GM12878 (cell line): ENCODE results near the gene KDM4F. TPM values are rescaled to one million over a fixed set of nuclear protein-coding genes. Genes with fewer than 3 reads are reported as not detected.
A peak's percentile ranks its signal among the peaks of the same experiment; 100 is the strongest.

ENCODE experiments used
- ATAC-seq: fragments of 200-7000 bp; cut with Tn5 transposase; 3 replicates; pipeline ENCODE4 v1.9.1; 2020; ENCODE audit warnings: mild to moderate bottlenecking, moderate library complexity
- BruUV-seq: library from RNA; stranded (reverse); fragments of 400-500 nt; replicated peaks from 2 replicates; lab custom pipeline; 2021; lab: Mats Ljungman, UMichigan
- CTCF ChIA-PET: fragments of 300-600 bp; sonication (Branson Sonifier 250); formaldehyde crosslinking; extraction: SDS; loops from one replicate; lab custom pipeline; 2021; ENCODE audit warnings: inconsistent platforms; lab: Yijun Ruan, JAX
- POLR2A ChIA-PET: fragments of 350-600 bp; formaldehyde crosslinking; extraction: SDS; loops from one replicate; lab custom pipeline; 2021; ENCODE audit warnings: inconsistent platforms; lab: Charles Lee
- RAD21 ChIA-PET: fragments of 300-600 bp; sonication (Branson Sonifier 250); formaldehyde crosslinking; loops from one replicate; lab custom pipeline; 2023; ENCODE audit warnings: antibody characterized with exemption; ENCODE audit not compliant: unreplicated experiment; lab: Charles Lee
- SMC1A ChIA-PET: fragments of 300-600 bp; sonication (Branson Sonifier 250); formaldehyde crosslinking; loops from one replicate; lab custom pipeline; 2023; ENCODE audit not compliant: unreplicated experiment, uncharacterized antibody; lab: Charles Lee
- DNase-seq: peaks from one replicate; pipeline ENCODE4 v3.0.0-alpha.2; 2011; ENCODE audit warnings: low read depth, low spot score
- FAIRE-seq: peaks from 3 replicates; lab custom pipeline; 2011; peaks lifted over from hg19 to GRCh38; lab: Jason Lieb, UNC
- H2AFZ ChIP-seq: 2 replicates; pipeline ENCODE4 v1.6.0; 2011; ENCODE audit warnings: low read depth, low read length, control low read depth; ENCODE audit not compliant: control insufficient read depth
- H3K27ac ChIP-seq: 2 replicates; pipeline ENCODE4 v1.5.1; 2011; ENCODE audit warnings: control low read depth; ENCODE audit not compliant: control insufficient read depth, insufficient read depth
- H3K27me3 ChIP-seq, 2 experiments: replicated peaks in 1 of 2; 2 replicates each; pipeline versions ENCODE4 v1.6.0 to v1.6.1; 2011; ENCODE audit warnings: low read length in 1 of 2; ENCODE audit not compliant: control insufficient read depth in 2 of 2, insufficient read depth in 2 of 2
- H3K36me3 ChIP-seq, 2 experiments: 2 replicates each; pipeline ENCODE4 v1.5.1; 2011; ENCODE audit warnings: low read length in 1 of 2; ENCODE audit not compliant: control insufficient read depth in 2 of 2, insufficient read depth in 2 of 2
- H3K4me1 ChIP-seq: 2 replicates; pipeline ENCODE4 v1.6.1; 2011; ENCODE audit warnings: mild to moderate bottlenecking, low read length, moderate library complexity, mixed read lengths; ENCODE audit not compliant: control insufficient read depth, insufficient read depth
- H3K4me2 ChIP-seq: 2 replicates; pipeline ENCODE4 v1.6.0; 2011; ENCODE audit warnings: control low read depth; ENCODE audit not compliant: control insufficient read depth, insufficient read depth
- H3K4me3 ChIP-seq: fragments of 200-600 bp; sonication (generic); 2 replicates; pipeline ENCODE4 v1.5.1; 2016
- H3K79me2 ChIP-seq: 2 replicates; pipeline ENCODE4 v1.6.0; 2011; ENCODE audit warnings: low read length; ENCODE audit not compliant: control insufficient read depth, insufficient read depth
- H3K9ac ChIP-seq: 2 replicates; pipeline ENCODE4 v1.8.0; 2011; ENCODE audit warnings: low read length, control low read depth, mixed read lengths; ENCODE audit not compliant: control insufficient read depth, insufficient read depth
- H3K9me3 ChIP-seq: replicated peaks from 3 replicates; pipeline ENCODE4 v1.5.1; 2011; ENCODE audit warnings: mild to moderate bottlenecking, low read length; ENCODE audit not compliant: control insufficient read depth, insufficient read depth
- H4K20me1 ChIP-seq: 2 replicates; pipeline ENCODE4 v1.6.0; 2011; ENCODE audit not compliant: control insufficient read depth, insufficient read depth
- ESRRA ChIP-seq: IDR thresholded peaks from 2 replicates; pipeline ENCODE4 v1.6.1; 2012; ENCODE audit warnings: mild to moderate bottlenecking, low read length, improper control_type of control experiment
- SMC3 ChIP-seq: IDR thresholded peaks from 2 replicates; pipeline ENCODE4 v1.6.1; 2011; ENCODE audit warnings: low read length, improper control_type of control experiment, borderline replicate concordance
- TBL1XR1 ChIP-seq: IDR thresholded peaks from 2 replicates; pipeline ENCODE4 v1.6.1; 2012; ENCODE audit warnings: low read depth, low read length, improper control_type of control experiment
- WGBS: methylation state at CpG from one replicate; pipeline ENCODE4 v1.1.6; 2016; ENCODE audit warnings: low lambda C conversion rate; ENCODE audit not compliant: insufficient replicate concordance, insufficient coverage; ENCODE audit errors: missing lambda C conversion rate; 5-methylcytosine and 5-hydroxymethylcytosine counted together
- in situ Hi-C: fragments of 300-500 bp; cut with MboI; formaldehyde crosslinking; loops from 9 replicates; pipeline ENCODE4 v1.14.3; 2018; ENCODE audit warnings: mixed read lengths
- intact Hi-C: fragments of 100-400 bp; cut with micrococcal nuclease; formaldehyde crosslinking; loops from one replicate; pipeline ENCODE4 v1.14.2; 2022; ENCODE audit not compliant: unreplicated experiment
- polyA plus RNA-seq, 11 experiments: library from polyadenylated mRNA; depleted of rRNA in 4 of 11; unstranded in 6 of 11; stranded (reverse) in 5 of 11; fragments of >200 nt; fragmentation: Nextera tagmentation in 4 of 11; fragmentation: Illumina TruSeq in 1 of 11; extraction: Ambion mirVana in 4 of 11; extraction: Trizol in 1 of 11; gene quantifications; 1 replicate in 1 of 11; 2 replicates in 10 of 11; pipeline versions ENCODE4 v1.2.1 to v1.2.3, GENCODE V29; 2011 to 2016; ENCODE audit warnings: inconsistent platforms in 2 of 11, missing spikeins in 2 of 11, low read depth in 1 of 11
- total RNA-seq, 4 experiments: library from RNA; depleted of rRNA in 3 of 4; stranded (reverse); fragments of >200 nt in 3 of 4; fragmentation: Illumina TruSeq in 1 of 4; extraction: Trizol in 1 of 4; gene quantifications; 2 replicates each; pipeline versions ENCODE4 v1.2.1 to v1.2.3, GENCODE V29; 2013 to 2021

KDM4F gene
- total and polyA plus RNA-seq, 10 of the 15 experiments (the other 5 are each of a cell fraction or from before 2014, with no cell fraction given), result not detected

GRCh38 chr11:95095858-95096587 lies 46.8 kb downstream of the KDM4F start (continued):
- TF ChIP-seq TBL1XR1, result peak; percentile 94

DNA sequence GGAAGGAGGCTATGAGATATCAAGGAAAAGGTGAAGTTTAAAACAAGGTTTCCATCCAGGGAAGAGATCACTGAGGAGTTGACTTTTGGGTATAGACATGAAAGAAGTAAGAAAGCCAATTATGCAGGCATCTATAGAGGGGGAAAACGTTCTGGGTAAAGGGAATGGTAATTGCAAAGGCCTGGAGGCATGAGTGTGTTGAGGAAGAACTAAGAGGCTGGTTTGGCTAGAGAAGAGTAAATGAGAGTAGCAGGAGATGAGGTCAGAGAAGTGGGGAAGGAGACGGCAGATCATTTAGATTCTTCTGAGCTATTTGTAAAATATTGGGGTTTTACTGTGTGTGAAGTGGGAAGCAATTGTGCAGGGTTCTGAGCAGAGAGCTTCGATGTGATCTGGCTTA lies 48.0 kb downstream of the KDM4F start:
- Histone ChIP-seq H3K27ac (no peak overlapping the region), H3K4me1 (peaks cover 44% of the 10 kb centered on the region), H4K20me1 (no peaks in the 10 kb centered on the region), H3K9ac (no peak overlapping the region), H3K9me3 (no peaks in the 10 kb centered on the region), H2AFZ (no peak overlapping the region), H3K79me2 (peaks cover 7% of the 10 kb centered on the region), H3K4me3 (no peak overlapping the region), H3K27me3 (no peaks in the 10 kb centered on the region), H3K4me2 (no peak overlapping the region), H3K36me3 (no peaks in the 10 kb centered on the region)
- TF ChIP-seq SMC3 (no peak), ESRRA (no peak)
- ChIA-PET SMC1A (interaction anchor here (0.6 to 17.5 kb wide), 5 partner anchors 20 to 576 kb away, joined by 3 to 315 read pairs (median 4); partner anchors contain the start of gene SRSF8), RAD21 (interaction anchor here (0.8 to 12.5 kb wide), 4 partner anchors 28 to 684 kb away, joined by 3 to 244 read pairs (median 45); partner anchors contain the start of gene SRSF8), CTCF (interaction anchor here (13.7 kb wide), 1 partner anchor 27 kb away, joined by 296 read pairs; the partner anchor contains the start of gene SRSF8), POLR2A (interaction anchor here (1.0 to 1.2 kb wide), 3 partner anchors 9 to 11 kb away, joined by 3 read pairs; no protein-coding TSS in a partner anchor)
- no peak for DNase-seq
- in situ Hi-C loops, result loop anchor here (10.0 kb wide), 1 partner anchor 1148 kb away; no protein-coding TSS in a partner anchor
- no peak for ATAC-seq
- 17% methylated on average over 3 of the region's 3 CpGs for WGBS
- intact Hi-C loops, result no loop called here
- no peak for FAIRE-seq
- BruUV-seq, result no TSS peak
